HepG2 (cell line): ENCODE results near the gene CD58. TPM values are rescaled to one million over a fixed set of nuclear protein-coding genes. Genes with fewer than 3 reads are reported as not detected.

Experiments used
- ATAC-seq: fragments of 200-7000 bp; cut with Tn5 transposase; 3 replicates; pipeline ENCODE4 v1.9.1; 2020; ENCODE audit warnings: mild to moderate bottlenecking, moderate library complexity
- BruUV-seq: library from RNA; stranded (reverse); fragments of 400-500 nt; replicated peaks from 2 replicates; lab custom pipeline; 2021; lab: Mats Ljungman, UMichigan
- CTCF ChIA-PET: fragments of 300-600 bp; formaldehyde crosslinking; extraction: SDS; loops from one replicate; lab custom pipeline; 2021; ENCODE audit warnings: low total read pairs, inconsistent platforms, low intra/inter-chr PET ratio; lab: Yijun Ruan, JAX
- POLR2A ChIA-PET: fragments of 350-600 bp; sonication (Branson Sonifier 250); formaldehyde crosslinking; loops from one replicate; lab custom pipeline; 2020; ENCODE audit warnings: antibody characterized with exemption, inconsistent platforms; lab: Yijun Ruan, JAX
- DNase-seq: peaks from one replicate; pipeline ENCODE4 v3.0.0-alpha.2; 2015; ENCODE audit warnings: low spot score
- FAIRE-seq: peaks from 3 replicates; lab custom pipeline; 2011; peaks lifted over from hg19 to GRCh38; lab: Jason Lieb, UNC
- H2AFZ ChIP-seq: one replicate; pipeline ENCODE4 v1.6.1; 2011; ENCODE audit warnings: low read length, inconsistent platforms
- H3K27ac ChIP-seq: fragments of 300-600 bp; 3 replicates; pipeline ENCODE4 v1.8.0; 2011; ENCODE audit warnings: mixed run types, mild to moderate bottlenecking, mixed read lengths, low read length, inconsistent platforms; ENCODE audit not compliant: insufficient read depth; ENCODE audit errors: extremely low read length
- H3K27me3 ChIP-seq, 2 experiments: fragments of 200-600 bp in 1 of 2; 2 replicates in 1 of 2; 3 replicates in 1 of 2; pipeline versions ENCODE4 v1.6.0 to v1.8.0; 2011; ENCODE audit warnings: low read length in 2 of 2, mild to moderate bottlenecking in 2 of 2, moderate library complexity in 2 of 2, inconsistent platforms in 1 of 2; ENCODE audit not compliant: insufficient read depth in 2 of 2, control insufficient read depth in 1 of 2
- H3K36me3 ChIP-seq, 2 experiments: fragments of 200-600 bp in 1 of 2; replicated peaks in 1 of 2; 2 replicates in 1 of 2; 3 replicates in 1 of 2; pipeline versions ENCODE4 v1.5.1 to v1.8.0; 2011; ENCODE audit warnings: low read length in 2 of 2, inconsistent platforms in 1 of 2; ENCODE audit not compliant: insufficient read depth in 2 of 2, control insufficient read depth in 1 of 2
- H3K4me1 ChIP-seq: 2 replicates; pipeline ENCODE4 v1.5.1; 2012; ENCODE audit warnings: low read length, inconsistent platforms; ENCODE audit not compliant: insufficient read depth
- H3K4me2 ChIP-seq: 2 replicates; pipeline ENCODE4 v1.6.0; 2011; ENCODE audit warnings: low read depth, low read length, inconsistent platforms
- H3K4me3 ChIP-seq, 3 experiments: fragments of 200-600 bp in 1 of 3; sonication (generic), shearing (Covaris generic) in 1 of 3; replicated peaks in 1 of 3; 2 replicates each; pipeline ENCODE4 v1.5.1; 2011 to 2016; ENCODE audit warnings: low read length in 3 of 3, inconsistent platforms in 2 of 3, low read depth in 2 of 3, mild to moderate bottlenecking in 2 of 3, control low read depth in 1 of 3, mixed read lengths in 1 of 3; ENCODE audit not compliant: insufficient read depth in 1 of 3
- H3K79me2 ChIP-seq: one replicate; pipeline ENCODE4 v1.6.1; 2011; ENCODE audit warnings: low read length, inconsistent platforms; ENCODE audit not compliant: insufficient read depth
- H3K9ac ChIP-seq: 2 replicates; pipeline ENCODE4 v1.6.0; 2011; ENCODE audit warnings: mild to moderate bottlenecking, low read depth, low read length, inconsistent platforms; ENCODE audit not compliant: insufficient read depth
- H3K9me3 ChIP-seq: 2 replicates; pipeline ENCODE4 v1.5.1; 2012; ENCODE audit warnings: mild to moderate bottlenecking, low read length
- H4K20me1 ChIP-seq: 2 replicates; pipeline ENCODE4 v1.6.0; 2011; ENCODE audit warnings: inconsistent platforms, mild to moderate bottlenecking, low read length, moderate library complexity; ENCODE audit not compliant: insufficient read depth
- CC2D1A ChIP-seq: sonication (generic); formaldehyde crosslinking; IDR thresholded peaks from 2 replicates; pipeline ENCODE4 v1.8.1; 2023; ENCODE audit warnings: mild to moderate bottlenecking, missing genetic modification reagents
- HMG20B ChIP-seq: conservative IDR thresholded peaks from 2 replicates; pipeline ENCODE4 v1.6.1; 2016; ENCODE audit warnings: missing genetic modification reagents, missing compliant biosample characterization
- ISL2 ChIP-seq: sonication (generic); formaldehyde crosslinking; IDR thresholded peaks from 2 replicates; pipeline ENCODE4 v1.5.0; 2020; ENCODE audit warnings: missing genetic modification reagents
- MEIS1 ChIP-seq: sonication (generic); formaldehyde crosslinking; IDR thresholded peaks from 2 replicates; pipeline ENCODE4 v1.9.0; 2021; ENCODE audit warnings: mild to moderate bottlenecking, missing genetic modification reagents, moderate library complexity, borderline replicate concordance
- MTA1 ChIP-seq: sonication (generic); formaldehyde crosslinking; IDR thresholded peaks from 2 replicates; pipeline ENCODE4 v1.4.0; 2020; ENCODE audit warnings: missing genetic modification reagents, mild to moderate bottlenecking, borderline replicate concordance
- ZMYM3 ChIP-seq: sonication (generic); formaldehyde crosslinking; IDR thresholded peaks from 2 replicates; pipeline ENCODE4 v1.5.1; 2020; ENCODE audit warnings: mild to moderate bottlenecking, missing genetic modification reagents
- ZNF10 ChIP-seq: sonication (generic); formaldehyde crosslinking; IDR thresholded peaks from 2 replicates; pipeline ENCODE4 v1.4.0; 2020; ENCODE audit warnings: mild to moderate bottlenecking, low read depth, missing genetic modification reagents, borderline replicate concordance
- ZNF205 ChIP-seq: IDR thresholded peaks from 2 replicates; pipeline ENCODE4 v1.6.1; 2018; ENCODE audit warnings: missing biosample characterization, missing genetic modification reagents
- WGBS: methylation state at CpG from one replicate; pipeline ENCODE4 v1.1.6; 2017; ENCODE audit warnings: low lambda C conversion rate; 5-methylcytosine and 5-hydroxymethylcytosine counted together
- in situ Hi-C: cut with HindIII; loops from 2 replicates; pipeline ENCODE4 v1.10.0; 2017; ENCODE audit warnings: low pct_unique_long_range_greater_than_20kb; ENCODE audit not compliant: extremely low pct_ligation_motif_present
- intact Hi-C: fragments of 100-400 bp; cut with micrococcal nuclease; formaldehyde crosslinking; loops from one replicate; pipeline ENCODE4 v1.10.0; 2022; ENCODE audit not compliant: unreplicated experiment
- polyA plus RNA-seq, 8 experiments: library from polyadenylated mRNA; depleted of rRNA in 3 of 8; stranded (reverse) in 7 of 8; unstranded in 1 of 8; fragments of >200 nt; fragmentation: Illumina TruSeq in 4 of 8; extraction: Trizol in 4 of 8; gene quantifications; 2 replicates each; pipeline versions ENCODE4 v1.2.1 to v1.2.3, GENCODE V29; 2011 to 2016; ENCODE audit warnings: low read depth in 4 of 8, missing spikeins in 1 of 8, mixed read lengths in 1 of 8; ENCODE audit not compliant: insufficient read depth in 1 of 8
- total RNA-seq, 5 experiments: library from RNA; depleted of rRNA; stranded (reverse); fragments of >200 nt; fragmentation: Illumina TruSeq; extraction: Trizol; gene quantifications; 2 replicates each; pipeline ENCODE4 v1.2.3, GENCODE V29; 2016; ENCODE audit warnings: low read depth in 1 of 5
- TF ChIP-seq, protein P1 (sequence below): sonication (generic); formaldehyde crosslinking; IDR thresholded peaks from 2 replicates; pipeline ENCODE4 v1.4.0; 2020; ENCODE audit warnings: missing genetic modification reagents
- TF ChIP-seq, protein P2 (sequence below): sonication (generic); formaldehyde crosslinking; IDR thresholded peaks from 2 replicates; pipeline ENCODE4 v1.4.0; 2020; ENCODE audit warnings: missing genetic modification reagents, borderline replicate concordance
- TF ChIP-seq, protein P3 (sequence below): sonication (generic); formaldehyde crosslinking; IDR thresholded peaks from 2 replicates; pipeline ENCODE4 v1.4.0; 2020; ENCODE audit warnings: missing genetic modification reagents
- TF ChIP-seq, protein P4 (sequence below): sonication (generic); formaldehyde crosslinking; IDR thresholded peaks from 2 replicates; pipeline ENCODE4 v1.4.0; 2020; ENCODE audit warnings: missing genetic modification reagents

The CD58 gene
- total and polyA plus RNA-seq, 2 of the 13 experiments (the other 11 are each of a cell fraction or from before 2014, with no cell fraction given): 9.4 to 13.5 TPM

DNA sequence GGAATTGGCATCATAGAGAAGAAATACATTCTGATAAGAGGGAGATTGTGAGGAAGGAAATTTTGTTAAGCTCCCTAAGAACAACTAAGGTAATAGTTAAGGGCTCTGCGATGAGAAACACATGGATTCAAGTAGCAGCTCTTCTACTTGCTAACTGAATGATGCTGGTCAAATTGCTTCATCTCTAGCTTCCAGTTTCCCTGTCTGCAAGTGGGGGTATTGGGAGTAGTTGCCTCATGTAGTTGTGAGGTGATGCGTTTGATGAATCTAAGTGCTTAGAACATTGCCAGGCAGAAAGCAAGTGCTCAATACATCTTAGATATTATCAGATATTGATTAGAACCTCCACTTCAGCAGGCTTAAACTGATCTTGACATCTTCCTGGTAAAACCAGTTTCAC is 84.8 kb downstream of the CD58 start:
- in situ Hi-C loops: loop anchor here (10.0 kb wide), 1 partner anchor 81 kb away; no protein-coding TSS in a partner anchor
- no peak overlapping the region for H3K27ac ChIP-seq
- no peak for TF ChIP-seq CC2D1A (CRISPR knock-in tag)
- TF ChIP-seq, protein P1, sequence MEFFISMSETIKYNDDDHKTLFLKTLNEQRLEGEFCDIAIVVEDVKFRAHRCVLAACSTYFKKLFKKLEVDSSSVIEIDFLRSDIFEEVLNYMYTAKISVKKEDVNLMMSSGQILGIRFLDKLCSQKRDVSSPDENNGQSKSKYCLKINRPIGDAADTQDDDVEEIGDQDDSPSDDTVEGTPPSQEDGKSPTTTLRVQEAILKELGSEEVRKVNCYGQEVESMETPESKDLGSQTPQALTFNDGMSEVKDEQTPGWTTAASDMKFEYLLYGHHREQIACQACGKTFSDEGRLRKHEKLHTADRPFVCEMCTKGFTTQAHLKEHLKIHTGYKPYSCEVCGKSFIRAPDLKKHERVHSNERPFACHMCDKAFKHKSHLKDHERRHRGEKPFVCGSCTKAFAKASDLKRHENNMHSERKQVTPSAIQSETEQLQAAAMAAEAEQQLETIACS (CRISPR knock-in tag): no peak
- TF ChIP-seq, protein P2, sequence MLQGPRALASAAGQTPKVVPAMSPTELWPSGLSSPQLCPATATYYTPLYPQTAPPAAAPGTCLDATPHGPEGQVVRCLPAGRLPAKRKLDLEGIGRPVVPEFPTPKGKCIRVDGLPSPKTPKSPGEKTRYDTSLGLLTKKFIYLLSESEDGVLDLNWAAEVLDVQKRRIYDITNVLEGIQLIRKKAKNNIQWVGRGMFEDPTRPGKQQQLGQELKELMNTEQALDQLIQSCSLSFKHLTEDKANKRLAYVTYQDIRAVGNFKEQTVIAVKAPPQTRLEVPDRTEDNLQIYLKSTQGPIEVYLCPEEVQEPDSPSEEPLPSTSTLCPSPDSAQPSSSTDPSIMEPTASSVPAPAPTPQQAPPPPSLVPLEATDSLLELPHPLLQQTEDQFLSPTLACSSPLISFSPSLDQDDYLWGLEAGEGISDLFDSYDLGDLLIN (CRISPR knock-in tag): no peak
- TF ChIP-seq HMG20B (CRISPR knock-in tag): no peak
- TF ChIP-seq, protein P3, sequence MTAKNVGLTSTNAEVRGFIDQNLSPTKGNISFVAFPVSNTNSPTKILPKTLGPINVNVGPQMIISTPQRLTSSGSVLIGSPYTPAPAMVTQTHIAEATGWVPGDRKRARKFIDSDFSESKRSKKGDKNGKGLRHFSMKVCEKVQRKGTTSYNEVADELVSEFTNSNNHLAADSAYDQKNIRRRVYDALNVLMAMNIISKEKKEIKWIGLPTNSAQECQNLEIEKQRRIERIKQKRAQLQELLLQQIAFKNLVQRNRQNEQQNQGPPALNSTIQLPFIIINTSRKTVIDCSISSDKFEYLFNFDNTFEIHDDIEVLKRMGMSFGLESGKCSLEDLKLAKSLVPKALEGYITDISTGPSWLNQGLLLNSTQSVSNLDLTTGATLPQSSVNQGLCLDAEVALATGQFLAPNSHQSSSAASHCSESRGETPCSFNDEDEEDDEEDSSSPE (CRISPR knock-in tag): no peak
- TF ChIP-seq ISL2 (CRISPR knock-in tag): no peak
- TF ChIP-seq ZNF205 (CRISPR knock-in tag): no peak
- TF ChIP-seq ZMYM3: no peak
- TF ChIP-seq ZNF10 (CRISPR knock-in tag): no peak
- no peak for TF ChIP-seq MTA1
- no peak for TF ChIP-seq MEIS1 (CRISPR knock-in tag)
- TF ChIP-seq, protein P4, sequence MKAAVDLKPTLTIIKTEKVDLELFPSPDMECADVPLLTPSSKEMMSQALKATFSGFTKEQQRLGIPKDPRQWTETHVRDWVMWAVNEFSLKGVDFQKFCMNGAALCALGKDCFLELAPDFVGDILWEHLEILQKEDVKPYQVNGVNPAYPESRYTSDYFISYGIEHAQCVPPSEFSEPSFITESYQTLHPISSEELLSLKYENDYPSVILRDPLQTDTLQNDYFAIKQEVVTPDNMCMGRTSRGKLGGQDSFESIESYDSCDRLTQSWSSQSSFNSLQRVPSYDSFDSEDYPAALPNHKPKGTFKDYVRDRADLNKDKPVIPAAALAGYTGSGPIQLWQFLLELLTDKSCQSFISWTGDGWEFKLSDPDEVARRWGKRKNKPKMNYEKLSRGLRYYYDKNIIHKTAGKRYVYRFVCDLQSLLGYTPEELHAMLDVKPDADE (CRISPR knock-in tag): no peak
- TF ChIP-seq, all 625 proteins: peak for 0
- POLR2A ChIA-PET: interaction anchor here (0.7 to 6.6 kb wide), 10 partner anchors 8 to 347 kb away, joined by 3 to 64 read pairs (median 17); partner anchors contain the start of gene ATP1A1
- WGBS: 98% methylated on average over 2 of the region's 2 CpGs
- FAIRE-seq: no peak
- Histone ChIP-seq H2AFZ (no peak overlapping the region), H3K27me3 (no peaks in the 10 kb centered on the region), H3K4me2 (no peak overlapping the region), H3K36me3 (peaks cover 2 to 3% of the 10 kb centered on the region in 2 experiments; a peak in 2 of 5 replicates), H3K9me3 (no peaks in the 10 kb centered on the region), H3K79me2 (peaks cover 76% of the 10 kb centered on the region), H4K20me1 (no peaks in the 10 kb centered on the region), H3K4me3 (no peak overlapping the region), H3K9ac (no peak overlapping the region), H3K4me1 (peaks cover 100% of the 10 kb centered on the region)
- intact Hi-C loops: loop anchor here (1.0 to 5.0 kb wide), 6 partner anchors 19 to 347 kb away; no protein-coding TSS in a partner anchor
- CTCF ChIA-PET: interaction anchor here (1.1 to 2.7 kb wide), 5 partner anchors 8 to 347 kb away, joined by 3 to 50 read pairs (median 5); no protein-coding TSS in a partner anchor
- DNase-seq: no peak
- no peak for ATAC-seq
- BruUV-seq: no TSS peak
